Measurements from ENCODE around the gene DLG2. TPM values are rescaled to one million over a fixed set of nuclear protein-coding genes. Genes with fewer than 3 reads are reported as not detected.

Gene DLG2
- total RNA-seq, 1 experiment from 2014 or later = 2.7 TPM

DNA sequence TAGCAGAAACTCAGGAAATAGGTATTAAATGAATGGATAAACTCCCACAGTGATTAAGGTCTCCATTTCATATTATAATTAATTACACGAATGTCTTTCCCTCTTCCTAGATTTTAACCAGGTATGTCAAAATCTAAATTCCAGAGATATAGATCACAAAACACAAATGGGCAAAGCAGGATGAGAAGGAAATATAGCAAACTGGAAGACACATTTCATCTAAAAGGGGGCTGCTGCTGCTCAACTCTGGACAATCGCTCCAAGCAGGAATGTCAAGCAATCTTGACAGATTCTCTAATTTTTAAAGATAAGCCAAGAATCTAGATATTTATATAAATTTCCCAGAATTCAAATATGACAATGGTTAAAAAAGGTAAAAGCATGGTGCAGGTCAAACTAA lies 1786.8 kb downstream of the DLG2 start:
- no peaks in the 10 kb centered on the region for H3K36me3 ChIP-seq (ENCODE audit: insufficient read depth, low read length)
- no peak overlapping the region for H3K9ac ChIP-seq (ENCODE audit: low read length)
- no peak for DNase-seq
- no peaks in the 10 kb centered on the region for H3K9me2 ChIP-seq (replicated peaks; ENCODE audit: insufficient read depth, low read length)
- no peaks in the 10 kb centered on the region for H3K79me2 ChIP-seq (ENCODE audit: low read length)
- no peak overlapping the region for H3K4me3 ChIP-seq (ENCODE audit: low read length)
- H3K4me1 ChIP-seq (ENCODE audit: low read length) = peaks cover 6% of the 10 kb centered on the region; the same call in 1 of the 2 replicates
- H3K27ac ChIP-seq (ENCODE audit: low read length) = no peak overlapping the region
- no peak overlapping the region for H2AFZ ChIP-seq (ENCODE audit: low read length)
- H3K27me3 ChIP-seq (ENCODE audit: low read length) = no peaks in the 10 kb centered on the region
- no peak overlapping the region for H3K4me2 ChIP-seq (ENCODE audit: low read depth, low read length, poor library complexity, severe bottlenecking)
- H4K20me1 ChIP-seq (ENCODE audit: insufficient read depth, low read depth, low read length) = no peaks in the 10 kb centered on the region
- H3K9me3 ChIP-seq (ENCODE audit: low read length) = no peaks in the 10 kb centered on the region

DNA sequence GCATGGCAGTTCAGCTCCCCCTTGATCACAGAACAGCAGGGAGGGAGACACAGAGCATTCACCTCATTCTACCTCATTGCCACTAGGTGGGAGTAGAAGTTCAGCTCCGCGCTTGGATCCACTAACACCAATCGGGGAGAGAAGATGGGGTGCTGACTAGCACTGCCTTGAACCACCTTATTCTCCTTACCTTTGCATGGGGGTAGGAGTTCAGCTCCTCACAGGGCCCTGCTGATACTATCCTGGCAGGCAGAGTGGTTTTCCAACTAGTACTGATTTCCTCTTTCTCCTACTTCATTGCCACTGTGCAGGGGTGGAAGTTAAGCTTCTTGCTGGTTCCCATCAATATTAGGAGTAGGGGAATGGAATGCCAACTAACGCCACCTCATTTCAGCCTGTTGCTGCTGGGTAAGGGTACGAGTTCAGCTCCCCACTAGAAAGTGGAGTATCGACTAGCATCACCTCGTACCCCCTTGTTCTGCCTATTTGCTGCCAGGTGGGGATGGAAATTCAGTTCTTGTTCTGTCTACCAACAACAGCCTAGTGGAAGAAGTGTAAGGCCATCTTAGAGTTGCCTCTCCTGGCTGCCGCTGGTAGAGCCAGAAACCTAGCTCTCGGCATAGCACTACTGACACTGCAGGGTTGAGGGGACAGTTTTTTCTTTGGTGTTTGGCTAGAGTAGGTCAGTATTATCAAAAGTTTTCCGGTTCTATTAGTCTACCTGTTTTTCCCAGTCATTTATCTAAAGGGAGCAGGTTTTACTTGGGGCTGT lies 1790.1 kb downstream of the DLG2 start:
- H3K4me3 ChIP-seq (ENCODE audit: low read length) = no peak overlapping the region

DNA sequence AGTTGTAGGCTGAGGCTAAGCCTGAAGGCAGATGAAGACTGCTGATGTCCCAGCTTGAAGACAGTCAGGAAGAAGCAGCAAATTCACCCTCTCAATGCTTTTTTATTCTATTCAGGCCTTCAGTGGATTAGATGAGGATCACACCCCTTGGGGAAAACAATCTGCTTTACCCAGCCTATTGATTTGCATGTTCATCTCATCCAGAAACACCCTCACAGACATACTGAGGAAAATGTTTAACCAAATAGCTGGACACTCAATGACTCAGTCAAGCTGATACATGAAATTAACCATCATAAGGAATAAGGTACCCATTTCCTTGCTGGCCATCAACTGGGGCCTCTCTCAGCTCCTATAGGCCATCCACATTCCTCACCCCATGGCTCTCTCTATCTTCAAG lies 1791.1 kb downstream of the DLG2 start:
- no peak overlapping the region for H3K27ac ChIP-seq (ENCODE audit: low read length)
- H3K9me3 ChIP-seq (ENCODE audit: low read length) = no peaks in the 10 kb centered on the region
- no peaks in the 10 kb centered on the region for H3K27me3 ChIP-seq (ENCODE audit: low read length)

More for the DNA sequence above, 1790.1 kb downstream of the DLG2 start:
- no peaks in the 10 kb centered on the region for H3K9me3 ChIP-seq (ENCODE audit: low read length)
- no peaks in the 10 kb centered on the region for H3K9me2 ChIP-seq (replicated peaks; ENCODE audit: insufficient read depth, low read length)
- H3K36me3 ChIP-seq (ENCODE audit: insufficient read depth, low read length) = no peaks in the 10 kb centered on the region
- H4K20me1 ChIP-seq (ENCODE audit: insufficient read depth, low read depth, low read length) = no peaks in the 10 kb centered on the region
- H3K79me2 ChIP-seq (ENCODE audit: low read length) = no peaks in the 10 kb centered on the region
- no peak overlapping the region for H2AFZ ChIP-seq (ENCODE audit: low read length)
- no peaks in the 10 kb centered on the region for H3K27me3 ChIP-seq (ENCODE audit: low read length)
- H3K9ac ChIP-seq (ENCODE audit: low read length) = no peak overlapping the region
- no peak overlapping the region for H3K27ac ChIP-seq (ENCODE audit: low read length)
- DNase-seq = peak; percentile 91
- no peak overlapping the region for H3K4me2 ChIP-seq (ENCODE audit: low read depth, low read length, poor library complexity, severe bottlenecking)
- no peaks in the 10 kb centered on the region for H3K4me1 ChIP-seq (ENCODE audit: low read length)

DNA sequence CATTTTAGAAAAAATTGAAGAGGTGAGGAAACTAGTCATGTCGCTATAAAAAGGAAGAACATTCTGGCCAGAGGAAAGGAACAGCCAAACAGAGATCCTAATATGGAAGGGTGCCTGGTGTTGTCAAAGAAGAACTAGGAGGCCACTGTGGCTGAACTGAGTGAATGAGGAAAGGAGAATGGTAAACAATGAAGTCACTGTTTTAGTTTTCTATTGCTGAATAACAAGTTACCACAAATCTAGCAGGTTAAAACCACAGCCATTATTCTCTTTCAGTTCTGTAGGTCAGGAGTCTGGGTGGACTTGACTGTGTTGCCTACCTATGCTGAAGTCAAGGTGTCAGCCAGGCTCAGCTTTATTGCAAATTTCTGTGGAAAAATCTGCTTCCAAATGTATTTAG lies 1791.7 kb downstream of the DLG2 start:
- Histone ChIP-seq H4K20me1 (ENCODE audit: insufficient read depth, low read depth, low read length) (no peaks in the 10 kb centered on the region), H3K9me3 (ENCODE audit: low read length) (no peaks in the 10 kb centered on the region), H3K9me2 (replicated peaks; ENCODE audit: insufficient read depth, low read length) (no peaks in the 10 kb centered on the region), H3K27me3 (ENCODE audit: low read length) (no peaks in the 10 kb centered on the region), H3K9ac (ENCODE audit: low read length) (no peak overlapping the region), H3K4me2 (ENCODE audit: low read depth, low read length, poor library complexity, severe bottlenecking) (no peak overlapping the region), H3K4me1 (ENCODE audit: low read length) (no peaks in the 10 kb centered on the region), H3K4me3 (ENCODE audit: low read length) (no peak overlapping the region), H3K79me2 (ENCODE audit: low read length) (no peaks in the 10 kb centered on the region), H3K36me3 (ENCODE audit: insufficient read depth, low read length) (no peaks in the 10 kb centered on the region), H3K27ac (ENCODE audit: low read length) (no peak overlapping the region), H2AFZ (ENCODE audit: low read length) (no peak overlapping the region)
- DNase-seq = no peak

More for the DNA sequence above, 1791.1 kb downstream of the DLG2 start:
- no peak overlapping the region for H2AFZ ChIP-seq (ENCODE audit: low read length)
- H3K9me2 ChIP-seq (replicated peaks; ENCODE audit: insufficient read depth, low read length) = no peaks in the 10 kb centered on the region
- no peak overlapping the region for H3K4me2 ChIP-seq (ENCODE audit: low read depth, low read length, poor library complexity, severe bottlenecking)
- no peak overlapping the region for H3K9ac ChIP-seq (ENCODE audit: low read length)
- no peaks in the 10 kb centered on the region for H3K36me3 ChIP-seq (ENCODE audit: insufficient read depth, low read length)
- no peaks in the 10 kb centered on the region for H3K4me1 ChIP-seq (ENCODE audit: low read length)
- DNase-seq = no peak
- H3K79me2 ChIP-seq (ENCODE audit: low read length) = no peaks in the 10 kb centered on the region
- no peaks in the 10 kb centered on the region for H4K20me1 ChIP-seq (ENCODE audit: insufficient read depth, low read depth, low read length)
- no peak overlapping the region for H3K4me3 ChIP-seq (ENCODE audit: low read length)

DNA sequence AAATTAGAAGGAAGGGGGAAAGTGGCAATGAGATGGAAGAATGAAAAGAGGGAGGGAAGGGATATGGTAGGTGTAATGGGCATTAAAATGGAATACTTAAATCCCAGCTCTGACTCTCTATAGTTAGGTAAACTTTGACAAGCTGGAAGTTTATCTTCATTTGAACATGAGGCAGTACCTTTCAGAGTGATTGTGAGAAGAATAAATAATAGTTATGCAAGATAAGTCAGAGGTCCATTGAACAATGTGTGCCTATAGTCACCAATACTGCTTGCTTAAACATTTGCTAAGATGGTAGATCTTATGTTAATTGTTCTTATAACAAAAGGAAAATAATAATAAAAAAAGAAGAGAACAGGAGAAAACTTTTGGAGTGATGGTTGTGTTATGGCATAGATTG lies 1795.2 kb downstream of the DLG2 start:
- H3K9me2 ChIP-seq (replicated peaks; ENCODE audit: insufficient read depth, low read length) = no peaks in the 10 kb centered on the region
- no peaks in the 10 kb centered on the region for H3K79me2 ChIP-seq (ENCODE audit: low read length)
- H3K9me3 ChIP-seq (ENCODE audit: low read length) = no peaks in the 10 kb centered on the region
- H3K27me3 ChIP-seq (ENCODE audit: low read length) = no peaks in the 10 kb centered on the region
- H3K9ac ChIP-seq (ENCODE audit: low read length) = no peak overlapping the region
- H3K4me3 ChIP-seq (ENCODE audit: low read length) = no peak overlapping the region
- H3K36me3 ChIP-seq (ENCODE audit: insufficient read depth, low read length) = no peaks in the 10 kb centered on the region
- no peak overlapping the region for H3K27ac ChIP-seq (ENCODE audit: low read length)
- no peaks in the 10 kb centered on the region for H3K4me1 ChIP-seq (ENCODE audit: low read length)
- no peaks in the 10 kb centered on the region for H4K20me1 ChIP-seq (ENCODE audit: insufficient read depth, low read depth, low read length)
- DNase-seq = no peak
- no peak overlapping the region for H2AFZ ChIP-seq (ENCODE audit: low read length)
- H3K4me2 ChIP-seq (ENCODE audit: low read depth, low read length, poor library complexity, severe bottlenecking) = no peak overlapping the region

DNA sequence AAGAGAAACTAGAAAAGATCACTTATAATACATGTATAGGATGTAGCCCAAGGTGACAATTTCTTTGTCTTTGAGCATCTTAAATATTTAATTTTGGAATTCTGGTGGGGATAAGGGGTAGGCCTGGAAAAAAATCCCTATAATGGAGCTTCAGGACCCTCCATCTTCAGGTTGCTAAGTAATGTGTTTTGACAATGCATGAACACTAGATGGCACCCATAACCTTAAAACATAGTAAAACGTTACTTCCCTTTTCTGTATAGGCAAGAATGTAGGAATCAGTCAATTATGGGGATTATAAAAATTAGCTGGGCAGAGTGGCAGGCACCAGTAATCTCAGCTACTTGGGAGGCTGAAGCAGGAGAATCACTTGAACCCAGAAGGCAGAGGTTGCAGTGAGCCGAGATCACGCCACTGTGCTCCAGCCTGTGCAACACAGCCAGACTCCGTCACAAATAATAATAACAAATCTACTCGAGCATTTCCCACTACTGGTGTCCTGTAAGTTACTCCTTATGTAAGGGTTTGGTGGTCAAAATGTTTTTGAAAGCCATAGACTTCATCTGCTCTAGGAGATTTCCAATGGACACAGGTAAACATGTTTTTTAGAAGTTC lies 1799.1 kb downstream of the DLG2 start:
- Histone ChIP-seq H3K79me2 (ENCODE audit: low read length) (no peaks in the 10 kb centered on the region), H4K20me1 (ENCODE audit: insufficient read depth, low read depth, low read length) (no peaks in the 10 kb centered on the region), H3K36me3 (ENCODE audit: insufficient read depth, low read length) (no peaks in the 10 kb centered on the region), H3K4me1 (ENCODE audit: low read length) (no peaks in the 10 kb centered on the region), H3K4me2 (ENCODE audit: low read depth, low read length, poor library complexity, severe bottlenecking) (no peak overlapping the region), H3K27me3 (ENCODE audit: low read length) (no peaks in the 10 kb centered on the region), H3K4me3 (ENCODE audit: low read length) (no peak overlapping the region), H2AFZ (ENCODE audit: low read length) (no peak overlapping the region), H3K9me2 (replicated peaks; ENCODE audit: insufficient read depth, low read length) (no peaks in the 10 kb centered on the region), H3K9me3 (ENCODE audit: low read length) (no peaks in the 10 kb centered on the region), H3K27ac (ENCODE audit: low read length) (no peak overlapping the region), H3K9ac (ENCODE audit: low read length) (no peak overlapping the region)
- DNase-seq = peak; percentile 85

DNA sequence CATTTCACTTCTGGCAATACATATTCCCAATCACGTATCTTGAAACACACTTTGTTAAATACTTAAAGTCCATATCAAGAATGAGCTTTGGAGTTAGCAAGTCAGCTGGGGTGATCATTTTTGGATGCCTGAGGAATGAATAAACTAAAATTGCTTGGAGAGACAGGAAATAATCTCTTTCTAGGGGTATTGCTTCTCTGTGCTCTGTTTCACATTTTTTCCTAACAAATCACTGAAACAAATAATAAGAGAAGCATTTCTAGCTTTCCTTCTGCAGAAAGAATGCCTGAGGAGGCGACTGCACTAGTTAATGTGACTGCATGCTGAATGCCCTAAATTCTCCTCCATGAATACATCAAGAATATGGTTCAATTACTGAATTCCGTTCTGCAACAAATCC lies 1799.6 kb downstream of the DLG2 start:
- Histone ChIP-seq H3K27me3 (ENCODE audit: low read length) (no peaks in the 10 kb centered on the region), H3K4me2 (ENCODE audit: low read depth, low read length, poor library complexity, severe bottlenecking) (no peak overlapping the region), H3K9me2 (replicated peaks; ENCODE audit: insufficient read depth, low read length) (no peaks in the 10 kb centered on the region), H3K36me3 (ENCODE audit: insufficient read depth, low read length) (no peaks in the 10 kb centered on the region), H3K79me2 (ENCODE audit: low read length) (no peaks in the 10 kb centered on the region), H3K27ac (ENCODE audit: low read length) (no peak overlapping the region), H3K4me1 (ENCODE audit: low read length) (no peaks in the 10 kb centered on the region), H3K4me3 (ENCODE audit: low read length) (no peak overlapping the region), H2AFZ (ENCODE audit: low read length) (no peak overlapping the region), H4K20me1 (ENCODE audit: insufficient read depth, low read depth, low read length) (no peaks in the 10 kb centered on the region), H3K9me3 (ENCODE audit: low read length) (no peaks in the 10 kb centered on the region), H3K9ac (ENCODE audit: low read length) (no peak overlapping the region)
- no peak for DNase-seq

GRCh38 chr11:83826078-83826477 lies 1801.1 kb downstream of the DLG2 start:
- H3K27ac ChIP-seq (ENCODE audit: low read length) = no peak overlapping the region
- no peaks in the 10 kb centered on the region for H3K36me3 ChIP-seq (ENCODE audit: insufficient read depth, low read length)
- no peaks in the 10 kb centered on the region for H3K9me2 ChIP-seq (replicated peaks; ENCODE audit: insufficient read depth, low read length)
- no peaks in the 10 kb centered on the region for H3K27me3 ChIP-seq (ENCODE audit: low read length)
- no peak overlapping the region for H2AFZ ChIP-seq (ENCODE audit: low read length)
- no peak overlapping the region for H3K4me2 ChIP-seq (ENCODE audit: low read depth, low read length, poor library complexity, severe bottlenecking)
- no peaks in the 10 kb centered on the region for H3K79me2 ChIP-seq (ENCODE audit: low read length)
- H3K9me3 ChIP-seq (ENCODE audit: low read length) = no peaks in the 10 kb centered on the region
- H4K20me1 ChIP-seq (ENCODE audit: insufficient read depth, low read depth, low read length) = no peaks in the 10 kb centered on the region
- DNase-seq = no peak
- H3K9ac ChIP-seq (ENCODE audit: low read length) = no peak overlapping the region
- no peak overlapping the region for H3K4me3 ChIP-seq (ENCODE audit: low read length)
- no peaks in the 10 kb centered on the region for H3K4me1 ChIP-seq (ENCODE audit: low read length)

Measured in Karpas-422 (cell line).